ENCODE results near the gene CTXND1.

The CTXND1 gene

GRCh38 chr15:80208758-80209734, 43.0 kb downstream of the CTXND1 start:
- DNase-seq (ENCODE audit: low read depth): no peak

GRCh38 chr15:80207887-80208286, 44.1 kb downstream of the CTXND1 start:
- DNase-seq (ENCODE audit: low read depth): no peak

GRCh38 chr15:80204231-80204630, 47.8 kb downstream of the CTXND1 start:
- DNase-seq (ENCODE audit: low read depth): no peak

GRCh38 chr15:80203361-80203885, 48.6 kb downstream of the CTXND1 start:
- no peak for DNase-seq (ENCODE audit: low read depth)

- no peak for DNase-seq (ENCODE audit: low read depth)
Observed at GRCh38 chr15:80202641-80203360, 49.2 kb downstream of the CTXND1 start.

GRCh38 chr15:80202016-80202315, 50.0 kb downstream of the CTXND1 start:
- DNase-seq (ENCODE audit: low read depth): no peak

- no peak for DNase-seq (ENCODE audit: low read depth)
Observed at GRCh38 chr15:80201256-80202015, 50.6 kb downstream of the CTXND1 start.

- DNase-seq (ENCODE audit: low read depth): no peak
Observed at GRCh38 chr15:80199869-80200268, 52.1 kb downstream of the CTXND1 start.

GRCh38 chr15:80199366-80199765, 52.6 kb downstream of the CTXND1 start:
- no peak for DNase-seq (ENCODE audit: low read depth)

- no peak for DNase-seq (ENCODE audit: low read depth)
Observed at GRCh38 chr15:80194914-80195313, 57.1 kb downstream of the CTXND1 start.

- no peak for DNase-seq (ENCODE audit: low read depth)
Observed at GRCh38 chr15:80194186-80194585, 57.8 kb downstream of the CTXND1 start.

GRCh38 chr15:80191897-80192595, 60.0 kb downstream of the CTXND1 start:
- DNase-seq (ENCODE audit: low read depth): no peak

- no peak for DNase-seq (ENCODE audit: low read depth)
Observed at GRCh38 chr15:80191198-80191597, 60.8 kb downstream of the CTXND1 start.

GRCh38 chr15:80188251-80188650, 63.8 kb downstream of the CTXND1 start:
- no peak for DNase-seq (ENCODE audit: low read depth)

GRCh38 chr15:80186597-80186996, 65.4 kb downstream of the CTXND1 start:
- no peak for DNase-seq (ENCODE audit: low read depth)

- DNase-seq (ENCODE audit: low read depth): no peak
Observed at GRCh38 chr15:80186066-80186465, 65.9 kb downstream of the CTXND1 start.

- no peak for DNase-seq (ENCODE audit: low read depth)
Observed at GRCh38 chr15:80185152-80185551, 66.9 kb downstream of the CTXND1 start.

GRCh38 chr15:80184554-80184953, 67.5 kb downstream of the CTXND1 start:
- DNase-seq (ENCODE audit: low read depth): no peak

GRCh38 chr15:80183886-80184285, 68.1 kb downstream of the CTXND1 start:
- DNase-seq (ENCODE audit: low read depth): no peak

GRCh38 chr15:80183306-80183705, 68.7 kb downstream of the CTXND1 start:
- no peak for DNase-seq (ENCODE audit: low read depth)

GRCh38 chr15:80182611-80183261, 69.3 kb downstream of the CTXND1 start:
- DNase-seq (ENCODE audit: low read depth): peak; percentile 21

Data from stromal cell of bone marrow (primary cell).